Measurements from ENCODE around the gene LARGE1.

DNA sequence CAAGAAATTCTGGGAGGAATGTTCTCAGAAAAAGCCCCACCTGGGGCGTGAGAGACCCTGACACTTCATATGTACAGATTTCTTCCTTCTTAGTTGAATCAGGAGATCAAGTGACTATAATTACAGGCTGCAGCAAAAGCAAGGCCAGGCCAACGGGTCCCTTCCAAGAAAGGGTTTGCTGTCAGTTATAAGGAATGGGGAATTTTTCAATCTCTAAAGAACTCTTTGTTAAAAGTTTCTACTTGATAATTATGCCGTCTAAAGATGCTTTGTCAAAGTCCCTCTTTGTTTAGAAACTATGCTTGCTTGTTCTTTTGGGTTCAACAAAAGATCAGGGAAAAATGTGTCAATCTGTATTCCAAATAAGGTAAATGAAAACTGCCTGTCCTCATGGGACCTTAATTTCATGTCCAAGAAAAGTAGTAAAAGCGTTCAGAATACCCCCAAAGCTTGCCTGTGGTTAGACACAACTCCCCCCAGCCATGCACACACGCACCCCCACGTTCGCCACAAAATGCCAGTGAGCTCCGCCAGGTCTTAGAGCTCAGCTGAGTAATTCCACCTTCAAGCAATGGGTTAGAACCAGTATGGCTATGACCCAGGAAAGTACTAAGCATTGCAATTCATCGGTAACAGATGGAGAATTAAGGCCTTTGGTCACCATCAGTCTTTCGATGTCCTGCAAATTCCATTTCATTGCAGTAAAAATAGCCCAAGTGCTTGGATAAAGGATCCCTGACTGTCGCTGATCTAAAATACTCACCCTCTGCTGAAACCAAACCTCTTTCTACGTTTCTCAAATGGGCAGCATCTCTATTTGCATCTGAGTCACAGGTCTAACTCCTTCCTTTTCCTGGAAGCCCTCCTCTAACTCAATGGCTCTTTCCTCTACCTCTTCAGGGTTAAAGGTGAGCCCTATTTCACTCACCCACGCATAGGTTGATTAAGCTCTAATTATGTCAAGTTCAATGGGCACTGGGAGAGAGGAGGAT, 442.9 kb downstream of the LARGE1 start:
- TF ChIP-seq CTCF (IDR thresholded peaks at IDR 0.05) (no peak), POLR2AphosphoS5 (IDR thresholded peaks at IDR 0.05; ENCODE audit: low read depth, low read length) (no peak)
- TF ChIP-seq, protein P1, sequence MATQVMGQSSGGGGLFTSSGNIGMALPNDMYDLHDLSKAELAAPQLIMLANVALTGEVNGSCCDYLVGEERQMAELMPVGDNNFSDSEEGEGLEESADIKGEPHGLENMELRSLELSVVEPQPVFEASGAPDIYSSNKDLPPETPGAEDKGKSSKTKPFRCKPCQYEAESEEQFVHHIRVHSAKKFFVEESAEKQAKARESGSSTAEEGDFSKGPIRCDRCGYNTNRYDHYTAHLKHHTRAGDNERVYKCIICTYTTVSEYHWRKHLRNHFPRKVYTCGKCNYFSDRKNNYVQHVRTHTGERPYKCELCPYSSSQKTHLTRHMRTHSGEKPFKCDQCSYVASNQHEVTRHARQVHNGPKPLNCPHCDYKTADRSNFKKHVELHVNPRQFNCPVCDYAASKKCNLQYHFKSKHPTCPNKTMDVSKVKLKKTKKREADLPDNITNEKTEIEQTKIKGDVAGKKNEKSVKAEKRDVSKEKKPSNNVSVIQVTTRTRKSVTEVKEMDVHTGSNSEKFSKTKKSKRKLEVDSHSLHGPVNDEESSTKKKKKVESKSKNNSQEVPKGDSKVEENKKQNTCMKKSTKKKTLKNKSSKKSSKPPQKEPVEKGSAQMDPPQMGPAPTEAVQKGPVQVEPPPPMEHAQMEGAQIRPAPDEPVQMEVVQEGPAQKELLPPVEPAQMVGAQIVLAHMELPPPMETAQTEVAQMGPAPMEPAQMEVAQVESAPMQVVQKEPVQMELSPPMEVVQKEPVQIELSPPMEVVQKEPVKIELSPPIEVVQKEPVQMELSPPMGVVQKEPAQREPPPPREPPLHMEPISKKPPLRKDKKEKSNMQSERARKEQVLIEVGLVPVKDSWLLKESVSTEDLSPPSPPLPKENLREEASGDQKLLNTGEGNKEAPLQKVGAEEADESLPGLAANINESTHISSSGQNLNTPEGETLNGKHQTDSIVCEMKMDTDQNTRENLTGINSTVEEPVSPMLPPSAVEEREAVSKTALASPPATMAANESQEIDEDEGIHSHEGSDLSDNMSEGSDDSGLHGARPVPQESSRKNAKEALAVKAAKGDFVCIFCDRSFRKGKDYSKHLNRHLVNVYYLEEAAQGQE (IDR thresholded peaks at IDR 0.05; ENCODE audit: insufficient read depth in 1 of 2, low read depth in 2 of 2, low read length in 1 of 2): no peak

Measured in Panc1 (cell line).